Measurements from ENCODE around the gene CGN. TPM values are rescaled to one million over a fixed set of nuclear protein-coding genes. Genes with fewer than 3 reads are reported as not detected.

Gene CGN
- total and polyA plus RNA-seq, 2 of the 13 experiments (the other 11 are each of a cell fraction or from before 2014, with no cell fraction given) = 0.75 to 0.81 TPM

DNA sequence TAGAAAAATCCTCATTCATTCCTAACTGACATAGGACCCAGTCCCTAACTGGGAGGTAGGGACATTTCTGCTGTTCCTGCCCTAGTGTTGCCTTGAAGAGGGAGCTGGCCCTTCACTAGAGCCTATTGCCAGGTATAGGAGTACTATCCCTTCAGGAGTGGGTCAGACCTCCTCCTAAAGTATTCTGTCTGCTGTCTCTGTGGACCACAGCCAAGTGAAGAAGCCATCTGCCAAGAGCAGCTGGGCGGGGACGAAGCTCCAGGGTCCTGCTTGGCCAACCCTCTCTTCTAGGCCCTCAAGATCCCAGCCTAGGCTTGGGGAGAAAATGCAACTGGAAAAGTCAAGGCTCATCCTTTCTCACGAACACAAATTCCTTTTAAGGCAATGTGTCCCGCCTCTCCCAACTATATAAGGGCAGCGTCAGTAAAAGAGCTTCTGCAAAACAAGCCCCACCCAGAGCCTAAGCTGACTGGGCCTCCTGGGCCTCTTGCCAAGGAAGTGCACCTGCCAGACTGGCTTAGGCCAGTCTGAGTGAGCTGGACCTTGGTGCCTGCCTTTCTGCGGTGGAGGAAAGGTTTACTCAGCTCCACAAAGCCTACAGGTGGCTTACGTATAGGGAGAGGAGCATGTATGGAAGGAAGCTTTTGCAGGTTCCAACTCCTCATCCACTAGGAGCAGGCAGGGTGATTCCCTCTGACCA, 28.3 kb downstream of the CGN start (continued):
- no peak for TF ChIP-seq HNF4G (IDR thresholded peaks at IDR 0.05; ENCODE audit: borderline replicate concordance, low read depth, low read length)
- TF ChIP-seq HNF4G (CRISPR knock-in tag; IDR thresholded peaks at IDR 0.05; ENCODE audit: borderline replicate concordance, low read depth) = no peak
- TF ChIP-seq NR2C2 (CRISPR knock-in tag; IDR thresholded peaks at IDR 0.05; ENCODE audit: borderline replicate concordance) = no peak
- no peak for TF ChIP-seq PAF1 (CRISPR knock-in tag; IDR thresholded peaks at IDR 0.05)
- TF ChIP-seq, protein P1, sequence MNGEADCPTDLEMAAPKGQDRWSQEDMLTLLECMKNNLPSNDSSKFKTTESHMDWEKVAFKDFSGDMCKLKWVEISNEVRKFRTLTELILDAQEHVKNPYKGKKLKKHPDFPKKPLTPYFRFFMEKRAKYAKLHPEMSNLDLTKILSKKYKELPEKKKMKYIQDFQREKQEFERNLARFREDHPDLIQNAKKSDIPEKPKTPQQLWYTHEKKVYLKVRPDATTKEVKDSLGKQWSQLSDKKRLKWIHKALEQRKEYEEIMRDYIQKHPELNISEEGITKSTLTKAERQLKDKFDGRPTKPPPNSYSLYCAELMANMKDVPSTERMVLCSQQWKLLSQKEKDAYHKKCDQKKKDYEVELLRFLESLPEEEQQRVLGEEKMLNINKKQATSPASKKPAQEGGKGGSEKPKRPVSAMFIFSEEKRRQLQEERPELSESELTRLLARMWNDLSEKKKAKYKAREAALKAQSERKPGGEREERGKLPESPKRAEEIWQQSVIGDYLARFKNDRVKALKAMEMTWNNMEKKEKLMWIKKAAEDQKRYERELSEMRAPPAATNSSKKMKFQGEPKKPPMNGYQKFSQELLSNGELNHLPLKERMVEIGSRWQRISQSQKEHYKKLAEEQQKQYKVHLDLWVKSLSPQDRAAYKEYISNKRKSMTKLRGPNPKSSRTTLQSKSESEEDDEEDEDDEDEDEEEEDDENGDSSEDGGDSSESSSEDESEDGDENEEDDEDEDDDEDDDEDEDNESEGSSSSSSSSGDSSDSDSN (CRISPR knock-in tag; IDR thresholded peaks at IDR 0.05) = peak; percentile 14; the same call in 1 of the 2 replicates
- TF ChIP-seq ZNF660 (CRISPR knock-in tag; IDR thresholded peaks at IDR 0.05; ENCODE audit: borderline replicate concordance, low read depth) = no peak
- TF ChIP-seq, protein P2, sequence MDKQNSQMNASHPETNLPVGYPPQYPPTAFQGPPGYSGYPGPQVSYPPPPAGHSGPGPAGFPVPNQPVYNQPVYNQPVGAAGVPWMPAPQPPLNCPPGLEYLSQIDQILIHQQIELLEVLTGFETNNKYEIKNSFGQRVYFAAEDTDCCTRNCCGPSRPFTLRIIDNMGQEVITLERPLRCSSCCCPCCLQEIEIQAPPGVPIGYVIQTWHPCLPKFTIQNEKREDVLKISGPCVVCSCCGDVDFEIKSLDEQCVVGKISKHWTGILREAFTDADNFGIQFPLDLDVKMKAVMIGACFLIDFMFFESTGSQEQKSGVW (CRISPR knock-in tag; IDR thresholded peaks at IDR 0.05; ENCODE audit: borderline replicate concordance) = no peak
- TF ChIP-seq ZNF44 (CRISPR knock-in tag; IDR thresholded peaks at IDR 0.05) = no peak
- TF ChIP-seq, protein P3, sequence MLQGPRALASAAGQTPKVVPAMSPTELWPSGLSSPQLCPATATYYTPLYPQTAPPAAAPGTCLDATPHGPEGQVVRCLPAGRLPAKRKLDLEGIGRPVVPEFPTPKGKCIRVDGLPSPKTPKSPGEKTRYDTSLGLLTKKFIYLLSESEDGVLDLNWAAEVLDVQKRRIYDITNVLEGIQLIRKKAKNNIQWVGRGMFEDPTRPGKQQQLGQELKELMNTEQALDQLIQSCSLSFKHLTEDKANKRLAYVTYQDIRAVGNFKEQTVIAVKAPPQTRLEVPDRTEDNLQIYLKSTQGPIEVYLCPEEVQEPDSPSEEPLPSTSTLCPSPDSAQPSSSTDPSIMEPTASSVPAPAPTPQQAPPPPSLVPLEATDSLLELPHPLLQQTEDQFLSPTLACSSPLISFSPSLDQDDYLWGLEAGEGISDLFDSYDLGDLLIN (CRISPR knock-in tag; IDR thresholded peaks at IDR 0.05; ENCODE audit: borderline replicate concordance) = no peak
- 0 out of 2 replicates have a peak, but pooled peaks have one; percentile 4 for TF ChIP-seq RARA (CRISPR knock-in tag; IDR thresholded peaks at IDR 0.05)
- TF ChIP-seq, protein P4, sequence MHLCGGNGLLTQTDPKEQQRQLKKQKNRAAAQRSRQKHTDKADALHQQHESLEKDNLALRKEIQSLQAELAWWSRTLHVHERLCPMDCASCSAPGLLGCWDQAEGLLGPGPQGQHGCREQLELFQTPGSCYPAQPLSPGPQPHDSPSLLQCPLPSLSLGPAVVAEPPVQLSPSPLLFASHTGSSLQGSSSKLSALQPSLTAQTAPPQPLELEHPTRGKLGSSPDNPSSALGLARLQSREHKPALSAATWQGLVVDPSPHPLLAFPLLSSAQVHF (CRISPR knock-in tag; IDR thresholded peaks at IDR 0.05) = no peak
- TF ChIP-seq ATRX (CRISPR knock-in tag; IDR thresholded peaks at IDR 0.05; ENCODE audit: borderline replicate concordance) = no peak
- TF ChIP-seq, protein P5, sequence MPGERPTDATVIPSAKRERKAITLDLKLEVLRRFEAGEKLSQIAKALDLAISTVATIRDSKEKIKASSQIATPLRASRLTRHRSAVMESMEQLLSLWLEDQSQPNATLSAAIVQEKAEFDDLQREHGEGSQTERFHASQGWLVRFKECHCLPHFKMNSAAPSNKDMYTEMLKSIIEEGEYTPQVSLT (CRISPR knock-in tag; IDR thresholded peaks at IDR 0.05; ENCODE audit: borderline replicate concordance, low read depth) = 0 out of 2 replicates have a peak, but pooled peaks have one; percentile 10
- TF ChIP-seq ZNF230 (CRISPR knock-in tag; IDR thresholded peaks at IDR 0.05) = 0 out of 2 replicates have a peak, but pooled peaks have one; percentile 14
- 0 out of 2 replicates have a peak, but pooled peaks have one; percentile 6 for TF ChIP-seq ZNF746 (CRISPR knock-in tag; IDR thresholded peaks at IDR 0.05)
- TF ChIP-seq, protein P6, sequence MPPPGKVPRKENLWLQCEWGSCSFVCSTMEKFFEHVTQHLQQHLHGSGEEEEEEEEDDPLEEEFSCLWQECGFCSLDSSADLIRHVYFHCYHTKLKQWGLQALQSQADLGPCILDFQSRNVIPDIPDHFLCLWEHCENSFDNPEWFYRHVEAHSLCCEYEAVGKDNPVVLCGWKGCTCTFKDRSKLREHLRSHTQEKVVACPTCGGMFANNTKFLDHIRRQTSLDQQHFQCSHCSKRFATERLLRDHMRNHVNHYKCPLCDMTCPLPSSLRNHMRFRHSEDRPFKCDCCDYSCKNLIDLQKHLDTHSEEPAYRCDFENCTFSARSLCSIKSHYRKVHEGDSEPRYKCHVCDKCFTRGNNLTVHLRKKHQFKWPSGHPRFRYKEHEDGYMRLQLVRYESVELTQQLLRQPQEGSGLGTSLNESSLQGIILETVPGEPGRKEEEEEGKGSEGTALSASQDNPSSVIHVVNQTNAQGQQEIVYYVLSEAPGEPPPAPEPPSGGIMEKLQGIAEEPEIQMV (CRISPR knock-in tag; IDR thresholded peaks at IDR 0.05; ENCODE audit: low read depth) = peak; percentile 57
- no peak for TF ChIP-seq RNF2 (conservative IDR thresholded peaks at IDR 0.05; ENCODE audit: low read depth)
